ENCODE data around the gene ARSG. TPM values are rescaled to one million over a fixed set of nuclear protein-coding genes. Genes with fewer than 3 reads are reported as not detected.
A peak's percentile ranks its signal among the peaks of the same experiment; 100 is the strongest.

ARSG gene
- total and polyA plus RNA-seq, 2 of the 13 experiments (the other 11 are each of a cell fraction or from before 2014, with no cell fraction given) = 3.7 to 15.2 TPM

DNA sequence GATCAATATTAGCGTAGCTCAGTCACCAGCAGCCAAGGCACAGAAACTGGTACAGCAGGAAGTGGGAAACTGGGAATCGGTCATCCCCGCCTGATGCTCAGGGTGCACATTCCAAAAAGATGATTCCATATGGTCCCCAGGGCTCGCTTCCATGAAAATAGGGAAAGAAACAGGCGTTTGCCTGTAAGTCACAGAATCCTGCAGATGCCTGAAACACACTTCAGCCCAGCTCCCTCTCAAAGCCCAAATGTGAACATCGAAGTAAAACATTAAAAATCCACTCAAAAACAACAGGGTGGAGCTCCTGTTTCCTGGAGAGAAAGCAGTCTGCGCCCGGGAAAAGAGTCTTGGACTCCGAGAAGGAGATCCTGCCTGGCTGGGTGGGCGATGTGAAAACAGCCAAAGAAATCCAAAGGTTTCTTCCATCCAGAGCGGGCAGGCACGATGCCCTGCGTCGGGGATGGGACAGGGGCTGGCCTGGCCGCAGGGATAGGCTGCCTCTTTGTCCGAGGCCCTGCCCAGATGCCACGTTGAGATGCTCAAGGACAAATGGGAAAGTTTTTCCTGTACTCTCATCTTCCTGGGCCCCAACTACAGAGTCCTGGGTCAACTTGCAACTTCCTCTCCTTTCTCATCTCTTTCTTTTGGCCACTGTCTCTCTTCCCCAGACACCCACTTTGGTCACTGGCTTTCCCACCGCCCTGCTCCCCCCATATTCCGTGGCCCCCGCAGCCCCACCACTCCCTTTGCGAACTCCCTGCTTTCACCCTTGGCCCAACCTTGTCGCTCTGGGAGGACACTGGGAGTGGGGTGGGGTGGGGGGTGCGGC lies 165.3 kb downstream of the ARSG start (continued):
- TF ChIP-seq ZNF160 (CRISPR knock-in tag; IDR thresholded peaks at IDR 0.05) = 0 out of 2 replicates have a peak, but pooled peaks have one; percentile 45
- peak; percentile 62 for TF ChIP-seq ETV5 (CRISPR knock-in tag; IDR thresholded peaks at IDR 0.05; ENCODE audit: borderline replicate concordance)
- no peak for TF ChIP-seq SMYD3 (CRISPR knock-in tag; IDR thresholded peaks at IDR 0.05)
- no peak for TF ChIP-seq MIER3 (CRISPR knock-in tag; IDR thresholded peaks at IDR 0.05; ENCODE audit: borderline replicate concordance)
- no peak for TF ChIP-seq LCORL (IDR thresholded peaks at IDR 0.05)
- TF ChIP-seq LCORL (CRISPR knock-in tag; IDR thresholded peaks at IDR 0.05) = peak; percentile 83
- TF ChIP-seq XRCC5 (optimal IDR thresholded peaks at IDR 0.05; ENCODE audit: low read length) = peak; percentile 68
- no peak for TF ChIP-seq ZNF704 (CRISPR knock-in tag; IDR thresholded peaks at IDR 0.05; ENCODE audit: borderline replicate concordance)
- TF ChIP-seq, protein P1, sequence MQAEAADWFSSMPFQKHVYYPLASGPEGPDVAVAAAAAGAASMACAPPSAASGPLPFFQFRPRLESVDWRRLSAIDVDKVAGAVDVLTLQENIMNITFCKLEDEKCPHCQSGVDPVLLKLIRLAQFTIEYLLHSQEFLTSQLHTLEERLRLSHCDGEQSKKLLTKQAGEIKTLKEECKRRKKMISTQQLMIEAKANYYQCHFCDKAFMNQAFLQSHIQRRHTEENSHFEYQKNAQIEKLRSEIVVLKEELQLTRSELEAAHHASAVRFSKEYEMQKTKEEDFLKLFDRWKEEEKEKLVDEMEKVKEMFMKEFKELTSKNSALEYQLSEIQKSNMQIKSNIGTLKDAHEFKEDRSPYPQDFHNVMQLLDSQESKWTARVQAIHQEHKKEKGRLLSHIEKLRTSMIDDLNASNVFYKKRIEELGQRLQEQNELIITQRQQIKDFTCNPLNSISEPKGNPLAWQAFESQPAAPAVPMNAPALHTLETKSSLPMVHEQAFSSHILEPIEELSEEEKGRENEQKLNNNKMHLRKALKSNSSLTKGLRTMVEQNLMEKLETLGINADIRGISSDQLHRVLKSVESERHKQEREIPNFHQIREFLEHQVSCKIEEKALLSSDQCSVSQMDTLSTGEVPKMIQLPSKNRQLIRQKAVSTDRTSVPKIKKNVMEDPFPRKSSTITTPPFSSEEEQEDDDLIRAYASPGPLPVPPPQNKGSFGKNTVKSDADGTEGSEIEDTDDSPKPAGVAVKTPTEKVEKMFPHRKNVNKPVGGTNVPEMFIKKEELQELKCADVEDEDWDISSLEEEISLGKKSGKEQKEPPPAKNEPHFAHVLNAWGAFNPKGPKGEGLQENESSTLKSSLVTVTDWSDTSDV (CRISPR knock-in tag; IDR thresholded peaks at IDR 0.05) = no peak
- no peak for TF ChIP-seq NFE2 (CRISPR knock-in tag; IDR thresholded peaks at IDR 0.05)
- TF ChIP-seq SRSF9 (IDR thresholded peaks at IDR 0.05; ENCODE audit: borderline replicate concordance, insufficient read depth, low read depth, low read length, poor library complexity, severe bottlenecking) = no peak
- peak; percentile 65; the same call in 1 of the 2 replicates for TF ChIP-seq DMAP1 (CRISPR knock-in tag; IDR thresholded peaks at IDR 0.05)
- TF ChIP-seq ZNF546 (CRISPR knock-in tag; conservative IDR thresholded peaks at IDR 0.05) = 0 out of 2 replicates have a peak, but pooled peaks have one; percentile 5
- no peak for TF ChIP-seq SMAD9 (CRISPR knock-in tag; IDR thresholded peaks at IDR 0.05)
- TF ChIP-seq CREM (IDR thresholded peaks at IDR 0.05) = peak; percentile 29
- TF ChIP-seq CREM (CRISPR knock-in tag; IDR thresholded peaks at IDR 0.05) = no peak
- peak; percentile 72 for TF ChIP-seq ZFY (CRISPR knock-in tag; IDR thresholded peaks at IDR 0.05)
- TF ChIP-seq ZZZ3 (CRISPR knock-in tag; IDR thresholded peaks at IDR 0.05; ENCODE audit: borderline replicate concordance) = no peak
- TF ChIP-seq MYC (CRISPR knock-in tag; IDR thresholded peaks at IDR 0.05; ENCODE audit: borderline replicate concordance) = peak; percentile 81; the same call in 1 of the 2 replicates
- no peak for TF ChIP-seq SRSF1 (optimal IDR thresholded peaks at IDR 0.05; ENCODE audit: low read depth, low read length)
- peak; percentile 87 for TF ChIP-seq SP4 (CRISPR knock-in tag; IDR thresholded peaks at IDR 0.05)
- no peak for TF ChIP-seq DMTF1 (CRISPR knock-in tag; IDR thresholded peaks at IDR 0.05)
- no peak for TF ChIP-seq JDP2 (CRISPR knock-in tag; IDR thresholded peaks at IDR 0.05; ENCODE audit: borderline replicate concordance)
- TF ChIP-seq FOXJ3 (CRISPR knock-in tag; IDR thresholded peaks at IDR 0.05; ENCODE audit: borderline replicate concordance) = peak; percentile 51; the same call in 1 of the 2 replicates
- no peak for TF ChIP-seq ZNF180 (CRISPR knock-in tag; IDR thresholded peaks at IDR 0.05; ENCODE audit: borderline replicate concordance, low read depth)
